Brain microvascular endothelial cell (primary cell): ENCODE measurements around the gene KIAA0825.

Experiments
- DNase-seq: peaks from one replicate; pipeline ENCODE4 v3.0.0-alpha.2; 2020
- H3K27ac ChIP-seq: fragments of 250-450 bp; sonication (Bioruptor Pico); 2 replicates; pipeline ENCODE4 v1.5.1; 2020; ENCODE audit warnings: mild to moderate bottlenecking, moderate library complexity
- H3K27me3 ChIP-seq: fragments of 250-450 bp; sonication (Bioruptor Pico); replicated peaks from 2 replicates; pipeline ENCODE4 v1.5.1; 2020; ENCODE audit warnings: mild to moderate bottlenecking
- H3K36me3 ChIP-seq: fragments of 250-450 bp; sonication (Bioruptor Pico); replicated peaks from 2 replicates; pipeline ENCODE4 v1.5.1; 2020; ENCODE audit warnings: mild to moderate bottlenecking
- H3K4me3 ChIP-seq: 2 replicates; pipeline ENCODE4 v1.5.1; 2011; ENCODE audit warnings: low read depth, mild to moderate bottlenecking, control low read depth, low read length, moderate library complexity
- CTCF ChIP-seq: IDR thresholded peaks from 2 replicates; pipeline ENCODE4 v1.5.1; 2011; ENCODE audit warnings: low read depth, mild to moderate bottlenecking, moderate library complexity, low read length, control low read depth, inconsistent platforms; ENCODE audit errors: missing control alignments
- in situ Hi-C: cut with HindIII; loops from 2 replicates; pipeline ENCODE4 v1.10.0; 2017; ENCODE audit warnings: low sequenced_read_pairs, low pct_ligation_motif_present

KIAA0825 gene

GRCh38 chr5:94347130-94347529, 271.3 kb downstream of the KIAA0825 start:
- no peak overlapping the region for H3K27ac ChIP-seq
- TF ChIP-seq CTCF, result no peak
- DNase-seq, result no peak
- in situ Hi-C loops, result no loop called here
- H3K4me3 ChIP-seq, result no peak overlapping the region
- no peaks in the 10 kb centered on the region for H3K27me3 ChIP-seq
- H3K36me3 ChIP-seq, result no peaks in the 10 kb centered on the region

GRCh38 chr5:94345257-94345656, 273.1 kb downstream of the KIAA0825 start:
- Histone ChIP-seq H3K27ac (no peak overlapping the region), H3K27me3 (no peaks in the 10 kb centered on the region), H3K4me3 (no peak overlapping the region), H3K36me3 (no peaks in the 10 kb centered on the region)
- in situ Hi-C loops, result no loop called here
- DNase-seq, result no peak
- no peak for TF ChIP-seq CTCF

- H3K4me3 ChIP-seq, result no peak overlapping the region
- TF ChIP-seq CTCF, result no peak
- no peak overlapping the region for H3K27ac ChIP-seq
- DNase-seq, result no peak
- no peaks in the 10 kb centered on the region for H3K36me3 ChIP-seq
- in situ Hi-C loops, result no loop called here
- H3K27me3 ChIP-seq, result no peaks in the 10 kb centered on the region
Observed at GRCh38 chr5:94337617-94338016, 280.8 kb downstream of the KIAA0825 start.

GRCh38 chr5:94335936-94336335, 282.5 kb downstream of the KIAA0825 start:
- Histone ChIP-seq H3K27ac (no peak overlapping the region), H3K27me3 (no peaks in the 10 kb centered on the region), H3K36me3 (no peaks in the 10 kb centered on the region), H3K4me3 (no peak overlapping the region)
- in situ Hi-C loops, result no loop called here
- no peak for TF ChIP-seq CTCF
- DNase-seq, result no peak

- no peak overlapping the region for H3K4me3 ChIP-seq
- no peak overlapping the region for H3K27ac ChIP-seq
- no peak for DNase-seq
- TF ChIP-seq CTCF, result no peak
- H3K36me3 ChIP-seq, result no peaks in the 10 kb centered on the region
- in situ Hi-C loops, result no loop called here
- H3K27me3 ChIP-seq, result no peaks in the 10 kb centered on the region
Observed at GRCh38 chr5:94329115-94329514, 289.3 kb downstream of the KIAA0825 start.

GRCh38 chr5:94326586-94326985, 291.8 kb downstream of the KIAA0825 start:
- H3K27ac ChIP-seq, result no peak overlapping the region

More at GRCh38 chr5:94326586-94326985, 291.8 kb downstream of the KIAA0825 start:
- in situ Hi-C loops, result no loop called here
- no peaks in the 10 kb centered on the region for H3K36me3 ChIP-seq
- H3K27me3 ChIP-seq, result no peaks in the 10 kb centered on the region
- H3K4me3 ChIP-seq, result no peak overlapping the region
- no peak for DNase-seq
- TF ChIP-seq CTCF, result no peak
